GM10266 (cell line): ENCODE results near the gene URAD.

ENCODE experiments used
- DNase-seq: peaks from one replicate; pipeline ENCODE4 v3.0.0; 2012; ENCODE audit errors: extremely low spot score
- TF ChIP-seq, protein P1 (sequence below): IDR thresholded peaks from 2 replicates; pipeline ENCODE4 v1.5.1; 2012; ENCODE audit warnings: mild to moderate bottlenecking, low read depth; ENCODE audit not compliant: control insufficient read depth, insufficient read depth; ENCODE audit errors: missing control alignments

The URAD gene

DNA sequence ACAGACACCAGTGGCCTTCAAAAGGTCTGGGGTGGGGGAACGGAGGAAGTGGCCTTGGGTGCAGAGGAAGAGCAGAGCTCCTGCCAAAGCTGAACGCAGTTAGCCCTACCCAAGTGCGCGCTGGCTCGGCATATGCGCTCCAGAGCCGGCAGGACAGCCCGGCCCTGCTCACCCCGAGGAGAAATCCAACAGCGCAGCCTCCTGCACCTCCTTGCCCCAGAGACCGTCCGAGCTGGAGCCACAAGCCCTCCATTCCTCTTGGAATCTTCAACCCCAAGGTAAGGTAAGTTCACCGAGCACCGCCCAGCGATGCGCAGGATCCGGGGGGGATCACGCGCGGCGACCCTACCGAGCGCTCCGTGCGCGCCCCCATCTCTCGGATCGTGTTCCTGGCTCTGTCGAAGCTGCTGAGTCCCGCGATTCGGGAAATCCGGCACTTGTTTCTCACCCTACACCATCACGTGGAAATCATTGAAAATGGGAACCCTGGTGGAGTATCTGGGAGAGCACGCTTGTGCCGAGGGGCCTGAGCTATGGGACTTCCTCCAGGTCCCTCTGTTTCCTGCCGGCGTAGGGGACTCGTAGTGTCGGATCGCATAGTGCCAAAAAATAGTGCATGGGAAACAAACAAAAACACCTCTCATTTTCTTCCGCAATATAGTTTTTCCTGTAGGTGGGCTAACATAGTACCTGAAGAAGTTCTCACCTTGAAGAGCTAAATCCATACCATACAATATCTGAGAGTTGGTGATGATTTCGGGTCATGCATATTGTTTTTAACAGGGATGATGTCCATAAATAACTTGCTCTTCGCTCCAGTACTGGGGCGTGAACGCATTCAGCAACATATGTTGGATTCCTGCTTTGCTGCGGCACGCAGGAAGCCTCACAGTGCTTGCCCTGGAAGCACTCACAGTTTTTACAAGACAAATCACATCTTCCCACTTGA lies 59.4 kb downstream of the URAD start:
- DNase-seq = no peak
- TF ChIP-seq, protein P1, sequence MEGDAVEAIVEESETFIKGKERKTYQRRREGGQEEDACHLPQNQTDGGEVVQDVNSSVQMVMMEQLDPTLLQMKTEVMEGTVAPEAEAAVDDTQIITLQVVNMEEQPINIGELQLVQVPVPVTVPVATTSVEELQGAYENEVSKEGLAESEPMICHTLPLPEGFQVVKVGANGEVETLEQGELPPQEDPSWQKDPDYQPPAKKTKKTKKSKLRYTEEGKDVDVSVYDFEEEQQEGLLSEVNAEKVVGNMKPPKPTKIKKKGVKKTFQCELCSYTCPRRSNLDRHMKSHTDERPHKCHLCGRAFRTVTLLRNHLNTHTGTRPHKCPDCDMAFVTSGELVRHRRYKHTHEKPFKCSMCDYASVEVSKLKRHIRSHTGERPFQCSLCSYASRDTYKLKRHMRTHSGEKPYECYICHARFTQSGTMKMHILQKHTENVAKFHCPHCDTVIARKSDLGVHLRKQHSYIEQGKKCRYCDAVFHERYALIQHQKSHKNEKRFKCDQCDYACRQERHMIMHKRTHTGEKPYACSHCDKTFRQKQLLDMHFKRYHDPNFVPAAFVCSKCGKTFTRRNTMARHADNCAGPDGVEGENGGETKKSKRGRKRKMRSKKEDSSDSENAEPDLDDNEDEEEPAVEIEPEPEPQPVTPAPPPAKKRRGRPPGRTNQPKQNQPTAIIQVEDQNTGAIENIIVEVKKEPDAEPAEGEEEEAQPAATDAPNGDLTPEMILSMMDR = no peak

DNA sequence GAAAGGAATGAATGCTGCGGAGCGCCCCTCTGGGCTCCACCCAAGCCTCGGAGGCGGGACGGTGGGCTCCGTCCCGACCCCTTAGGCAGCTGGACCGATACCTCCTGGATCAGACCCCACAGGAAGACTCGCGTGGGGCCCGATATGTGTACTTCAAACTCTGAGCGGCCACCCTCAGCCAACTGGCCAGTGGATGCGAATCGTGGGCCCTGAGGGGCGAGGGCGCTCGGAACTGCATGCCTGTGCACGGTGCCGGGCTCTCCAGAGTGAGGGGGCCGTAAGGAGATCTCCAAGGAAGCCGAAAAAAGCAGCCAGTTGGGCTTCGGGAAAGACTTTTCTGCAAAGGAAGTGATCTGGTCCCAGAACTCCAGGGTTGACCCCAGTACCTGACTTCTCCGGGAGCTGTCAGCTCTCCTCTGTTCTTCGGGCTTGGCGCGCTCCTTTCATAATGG lies 60.1 kb downstream of the URAD start:
- no peak for DNase-seq
- TF ChIP-seq, protein P1 = no peak
